ENCODE data around the gene NPR2.
A peak's percentile ranks its signal among the peaks of the same experiment; 100 is the strongest.

NPR2 gene

DNA sequence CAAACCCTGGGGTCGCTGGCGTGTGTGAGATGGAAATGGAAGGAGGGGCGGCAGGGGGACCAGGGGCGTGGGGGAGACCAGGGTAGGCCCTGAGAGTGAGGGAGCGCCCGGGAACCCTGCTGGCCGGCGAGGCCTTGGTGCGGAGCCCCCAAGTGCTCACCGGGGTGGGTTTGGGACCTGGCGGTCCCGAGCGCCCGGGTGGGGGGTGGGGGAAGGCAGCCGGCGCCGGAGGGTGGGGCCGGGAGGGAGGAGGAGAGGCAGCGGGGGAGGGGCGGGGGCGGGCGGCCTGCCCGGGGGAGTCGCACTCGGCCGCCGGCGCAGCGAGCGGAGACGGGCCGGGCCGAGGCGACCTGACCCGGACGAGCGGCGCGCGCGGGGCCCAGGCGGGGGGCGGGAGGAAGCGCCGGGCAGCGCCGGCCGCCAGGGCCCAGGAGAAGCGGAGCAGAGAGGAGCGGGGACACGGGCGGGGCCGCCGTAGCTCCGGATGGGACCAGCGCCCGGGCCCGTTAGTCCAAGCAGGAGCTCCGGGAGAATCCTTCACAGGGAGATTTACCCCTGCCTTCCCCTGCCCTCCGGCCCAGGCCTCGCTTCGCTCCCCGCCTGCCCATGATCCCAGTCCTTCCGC is at the start of gene NPR2:
Gene NPR2, plus strand, starts transcription at position 295 of the 625 bp plus-strand sequence. CDS start 818 bp downstream, outside the sequence.
- Mint-ChIP-seq H3K27me3 (ENCODE audit: low read depth) (no peaks in the 10 kb centered on the region), H3K27ac (no peak within 1 kb of the TSS), H3K4me3 (no peak within 1 kb of the TSS), H3K9me3 (no peaks in the 10 kb centered on the region), H3K4me1 (ENCODE audit: low read depth) (peaks cover 19% of the 10 kb centered on the region), H3K36me3 (ENCODE audit: low read depth) (peaks cover 8% of the 10 kb centered on the region)
- no peak for DNase-seq (ENCODE audit: low spot score)

DNA sequence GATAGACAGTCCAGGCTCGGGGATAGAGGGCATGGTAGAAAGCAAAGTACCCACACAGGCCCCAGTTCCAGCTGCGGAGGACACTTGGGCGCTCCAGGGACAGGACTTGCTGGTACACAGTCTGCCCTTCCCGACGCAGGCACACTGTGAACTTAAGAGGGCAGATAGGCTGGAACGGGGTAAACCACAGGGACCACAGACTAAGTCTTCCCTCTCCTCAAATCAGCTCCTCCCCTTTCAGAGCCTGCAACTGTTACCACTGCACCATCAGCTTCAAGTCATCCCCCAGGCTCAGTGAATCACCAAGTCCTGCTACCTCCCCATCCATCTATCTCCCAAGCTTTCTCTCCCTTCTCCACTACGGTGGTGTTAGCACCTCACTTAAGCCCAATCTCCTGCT is 49.7 kb upstream of the NPR2 start:
- H3K27ac Mint-ChIP-seq: peak overlapping the region; percentile 37

DNA sequence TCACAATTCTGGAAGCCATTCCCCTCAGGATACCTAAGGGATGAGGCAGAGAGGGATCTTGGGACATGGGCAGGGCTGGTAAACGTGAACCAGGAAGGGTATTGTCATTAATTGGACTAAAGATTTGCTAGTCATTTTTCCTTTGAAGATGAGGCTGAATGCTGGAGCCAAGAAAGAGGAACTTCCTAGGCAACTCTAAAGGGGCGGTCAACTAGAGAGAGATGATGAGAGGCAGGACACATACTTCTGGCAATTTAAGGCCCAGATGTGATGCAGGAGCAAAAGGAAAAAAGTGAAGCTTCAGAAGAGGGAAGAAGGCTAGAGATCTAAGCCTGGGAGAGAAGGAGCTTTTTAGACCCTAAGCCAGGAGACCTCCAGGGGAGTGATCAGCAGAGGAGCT is 47.9 kb upstream of the NPR2 start:
- no peaks in the 10 kb centered on the region for H3K27me3 Mint-ChIP-seq (ENCODE audit: low read depth)
- no peak for DNase-seq (ENCODE audit: low spot score)
- H3K9me3 Mint-ChIP-seq: no peaks in the 10 kb centered on the region
- no peak overlapping the region for H3K4me3 Mint-ChIP-seq
- H3K36me3 Mint-ChIP-seq (ENCODE audit: low read depth): peaks cover 51% of the 10 kb centered on the region
- H3K4me1 Mint-ChIP-seq (ENCODE audit: low read depth): peaks cover 39% of the 10 kb centered on the region
- H3K27ac Mint-ChIP-seq: no peak overlapping the region

More for the DNA sequence above, 49.7 kb upstream of the NPR2 start:
- Mint-ChIP-seq H3K27me3 (ENCODE audit: low read depth) (no peaks in the 10 kb centered on the region), H3K4me3 (peak overlapping the region; percentile 16), H3K9me3 (no peaks in the 10 kb centered on the region), H3K36me3 (ENCODE audit: low read depth) (peaks cover 52% of the 10 kb centered on the region), H3K4me1 (ENCODE audit: low read depth) (peaks cover 24% of the 10 kb centered on the region)
- DNase-seq (ENCODE audit: low spot score): no peak

DNA sequence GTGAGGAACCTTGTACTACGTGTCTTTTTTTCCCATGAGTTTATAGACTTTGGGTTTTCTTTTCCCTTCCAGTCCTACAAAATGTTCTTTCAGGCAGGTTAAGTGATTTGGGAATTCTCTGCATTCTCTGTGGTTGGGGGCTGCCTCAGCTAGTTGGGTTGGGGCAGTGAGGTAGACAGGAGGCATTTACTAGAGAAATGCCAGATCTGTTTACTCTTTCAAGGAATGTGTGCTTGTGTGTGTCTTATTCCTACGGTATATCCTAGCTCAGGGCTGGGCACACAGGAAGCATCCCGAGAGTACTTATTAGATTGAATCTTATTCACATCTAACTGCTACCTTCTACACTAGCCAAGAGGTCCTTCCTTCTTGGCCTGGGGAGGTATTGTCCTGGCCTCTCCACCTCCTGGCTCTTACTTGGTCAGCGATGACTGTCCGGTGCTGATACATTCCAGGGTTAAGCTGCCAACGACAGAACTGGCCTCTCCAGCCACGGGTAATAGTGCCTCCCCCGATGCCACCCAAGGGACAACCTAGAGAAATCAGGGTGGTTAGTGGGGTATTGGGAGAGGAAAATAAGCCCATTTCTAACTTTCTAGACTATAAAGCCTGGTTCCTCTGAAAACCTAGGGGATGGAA is 47.4 kb upstream of the NPR2 start:
- H3K4me3 Mint-ChIP-seq: no peak overlapping the region
- H3K36me3 Mint-ChIP-seq (ENCODE audit: low read depth): peaks cover 46% of the 10 kb centered on the region
- DNase-seq (ENCODE audit: low spot score): no peak
- H3K4me1 Mint-ChIP-seq (ENCODE audit: low read depth): peaks cover 39% of the 10 kb centered on the region
- H3K27me3 Mint-ChIP-seq (ENCODE audit: low read depth): no peaks in the 10 kb centered on the region
- H3K9me3 Mint-ChIP-seq: no peaks in the 10 kb centered on the region
- H3K27ac Mint-ChIP-seq: no peak overlapping the region

DNA sequence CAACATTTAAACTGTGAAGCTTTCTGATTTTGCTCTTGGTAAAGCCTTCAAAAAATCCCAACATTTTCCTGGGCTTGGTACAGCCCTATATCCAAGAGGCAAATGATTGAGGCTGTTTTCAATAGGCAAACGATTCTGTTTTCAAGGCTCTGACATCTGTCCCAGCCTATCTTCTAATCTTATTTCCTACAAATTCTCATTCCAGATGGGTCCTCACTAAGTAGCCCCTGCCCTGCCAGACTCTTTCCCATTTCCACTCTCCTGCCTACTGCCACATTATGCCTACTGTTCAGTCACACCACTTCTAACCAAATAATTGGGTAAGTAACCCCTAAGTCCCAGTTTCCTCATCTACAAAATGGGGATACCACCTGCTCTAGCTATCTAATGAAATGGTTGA is 45.8 kb upstream of the NPR2 start:
- Mint-ChIP-seq H3K36me3 (ENCODE audit: low read depth) (peaks cover 38% of the 10 kb centered on the region), H3K27me3 (ENCODE audit: low read depth) (no peaks in the 10 kb centered on the region), H3K27ac (no peak overlapping the region), H3K9me3 (no peaks in the 10 kb centered on the region), H3K4me3 (peak overlapping the region; percentile 74), H3K4me1 (ENCODE audit: low read depth) (peaks cover 45% of the 10 kb centered on the region)
- DNase-seq (ENCODE audit: low spot score): no peak

DNA sequence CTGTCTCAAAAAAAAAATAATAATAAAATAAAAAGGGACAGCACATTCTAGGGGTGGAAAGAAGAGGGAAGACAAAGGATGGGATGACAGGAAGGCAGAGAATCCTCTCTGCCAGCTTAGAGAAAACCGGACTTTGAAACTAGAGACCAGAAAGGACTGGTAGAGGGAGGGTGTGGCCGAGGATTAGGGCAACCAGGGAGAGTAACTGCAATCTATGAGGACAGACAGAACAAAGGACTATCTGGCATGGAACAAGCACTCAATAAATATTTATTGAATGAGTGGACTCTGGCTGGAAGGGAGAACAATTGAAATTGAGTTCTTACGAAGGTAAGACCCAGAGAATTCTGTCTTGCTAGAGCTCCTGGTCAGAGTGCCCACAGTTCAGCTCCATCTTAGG is 44.8 kb upstream of the NPR2 start:
- Mint-ChIP-seq H3K9me3 (no peaks in the 10 kb centered on the region), H3K36me3 (ENCODE audit: low read depth) (peaks cover 40% of the 10 kb centered on the region), H3K27ac (no peak overlapping the region), H3K4me3 (peak overlapping the region; percentile 91), H3K4me1 (ENCODE audit: low read depth) (peaks cover 42% of the 10 kb centered on the region), H3K27me3 (ENCODE audit: low read depth) (no peaks in the 10 kb centered on the region)
- no peak for DNase-seq (ENCODE audit: low spot score)

DNA sequence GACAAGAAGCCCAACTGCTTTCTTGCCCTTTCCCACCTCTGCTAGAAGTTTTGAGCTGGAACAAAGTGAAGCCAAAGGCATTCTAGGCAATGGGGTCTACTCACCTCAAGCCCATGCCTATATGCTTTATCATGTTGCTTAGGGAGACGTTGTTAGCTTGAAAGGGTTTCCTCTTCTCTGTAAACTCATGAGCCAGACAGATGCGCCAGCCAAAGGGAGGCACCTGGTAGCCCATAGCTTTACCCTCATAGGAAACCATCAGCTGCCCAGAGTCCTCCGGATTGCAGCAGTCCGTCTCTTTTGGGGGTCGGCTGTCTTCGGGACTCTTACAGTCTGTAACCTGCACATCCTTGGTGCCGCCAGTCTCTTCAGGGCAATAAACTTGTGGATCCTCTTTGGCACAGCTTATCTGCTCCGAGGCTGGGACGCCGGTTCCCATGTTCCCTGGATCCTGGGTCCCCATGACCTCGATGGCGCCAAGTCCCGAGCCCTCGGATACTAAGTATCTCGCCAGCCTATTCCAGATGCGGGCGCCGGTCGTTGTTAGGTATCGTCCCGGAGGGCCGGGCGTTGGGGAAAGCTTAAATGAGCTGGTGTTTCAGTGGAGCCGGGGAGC is 43.0 kb upstream of the NPR2 start:
- Mint-ChIP-seq H3K4me3 (peak overlapping the region; percentile 91), H3K4me1 (ENCODE audit: low read depth) (peaks cover 38% of the 10 kb centered on the region), H3K9me3 (no peaks in the 10 kb centered on the region), H3K27ac (peak overlapping the region; percentile 68), H3K36me3 (ENCODE audit: low read depth) (peaks cover 40% of the 10 kb centered on the region), H3K27me3 (ENCODE audit: low read depth) (no peaks in the 10 kb centered on the region)
- no peak for DNase-seq (ENCODE audit: low spot score)

DNA sequence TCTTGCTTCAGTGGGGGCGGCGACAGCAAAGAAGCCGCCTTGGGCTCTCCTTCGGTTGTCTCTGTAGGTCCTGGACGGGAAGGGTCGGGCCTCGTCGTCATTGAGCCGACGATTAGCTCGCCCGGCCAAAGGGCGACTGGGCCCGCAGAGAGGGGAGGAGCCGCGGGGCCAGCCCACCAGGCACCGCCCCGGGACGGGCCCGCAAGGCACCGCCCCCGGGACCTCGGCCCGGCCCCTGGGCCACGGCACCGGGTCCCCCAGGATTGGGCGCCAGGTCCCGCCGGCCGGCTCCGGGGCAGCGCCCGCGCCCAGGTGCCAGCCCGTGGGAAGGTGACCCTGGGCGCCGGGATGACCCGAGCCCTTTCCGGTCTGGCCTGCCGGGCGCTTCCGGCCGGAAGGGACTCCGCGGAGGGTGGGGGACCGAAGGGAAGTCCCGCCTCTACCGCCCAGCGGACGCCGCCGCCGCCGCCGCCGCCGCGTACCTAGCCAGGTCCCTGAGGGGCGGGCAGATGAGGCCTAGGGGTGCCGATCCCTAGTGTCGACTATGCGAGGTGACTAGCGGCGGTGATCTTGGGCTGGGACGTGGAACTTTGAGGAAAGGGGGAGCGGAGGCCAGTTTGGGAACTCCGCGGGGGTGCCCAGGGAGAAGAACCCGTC is 42.4 kb upstream of the NPR2 start, which contains the start of the genes GBA2 and RGP1:
Gene GBA2, minus strand, starts transcription at position 371 of the 657 bp plus-strand sequence. CDS start 524 bp downstream, outside the sequence.
Gene RGP1, plus strand, starts transcription at position 430 of the 657 bp plus-strand sequence. CDS start 469 bp downstream, outside the sequence.
- Mint-ChIP-seq H3K36me3 (ENCODE audit: low read depth) (peaks cover 37% of the 10 kb centered on the region), H3K27ac (peak within 1 kb of the TSS; percentile 88), H3K9me3 (no peaks in the 10 kb centered on the region), H3K4me1 (ENCODE audit: low read depth) (peaks cover 36% of the 10 kb centered on the region), H3K4me3 (peak within 1 kb of the TSS; percentile 95), H3K27me3 (ENCODE audit: low read depth) (no peaks in the 10 kb centered on the region)
- DNase-seq (ENCODE audit: low spot score): peak; percentile 76

DNA sequence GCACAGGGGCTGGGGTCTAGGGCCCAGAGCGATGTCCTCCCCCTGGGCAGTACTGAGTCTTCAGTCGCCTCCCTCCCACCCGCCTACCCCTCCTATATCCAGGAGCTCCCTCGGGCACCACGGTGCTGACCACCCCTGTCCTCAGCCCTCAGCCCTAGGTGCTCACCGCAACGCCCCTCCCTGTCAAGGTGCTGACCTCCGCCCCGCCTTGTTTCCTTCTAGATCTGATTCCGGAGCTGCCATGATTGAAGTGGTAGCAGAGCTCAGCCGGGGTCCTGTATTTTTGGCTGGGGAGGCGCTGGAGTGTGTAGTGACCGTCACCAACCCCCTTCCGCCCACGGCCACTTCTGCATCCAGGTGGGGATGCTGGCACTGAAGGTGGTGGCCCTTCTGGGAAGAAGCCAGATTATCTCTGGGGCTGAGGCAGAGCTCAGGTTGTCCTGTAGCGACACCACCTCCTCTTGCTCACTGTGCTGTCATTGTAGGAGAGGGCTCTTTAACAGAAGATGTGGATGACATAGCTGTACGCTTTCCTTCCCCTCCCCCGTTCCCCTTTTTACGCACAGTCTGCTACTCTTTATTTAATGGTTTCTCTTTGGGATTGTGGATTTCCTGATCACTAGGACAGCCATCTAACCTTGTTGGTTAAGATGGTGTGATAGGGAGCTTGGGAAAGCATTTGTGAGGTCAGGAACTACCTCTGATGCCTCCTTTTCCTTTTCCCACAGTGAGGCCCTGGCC is 41.7 kb upstream of the NPR2 start:
- Mint-ChIP-seq H3K27ac (peak overlapping the region; percentile 88), H3K4me1 (ENCODE audit: low read depth) (peaks cover 36% of the 10 kb centered on the region), H3K9me3 (no peaks in the 10 kb centered on the region), H3K36me3 (ENCODE audit: low read depth) (peaks cover 31% of the 10 kb centered on the region), H3K4me3 (peak overlapping the region; percentile 95), H3K27me3 (ENCODE audit: low read depth) (no peaks in the 10 kb centered on the region)
- DNase-seq (ENCODE audit: low spot score): peak; percentile 30

DNA sequence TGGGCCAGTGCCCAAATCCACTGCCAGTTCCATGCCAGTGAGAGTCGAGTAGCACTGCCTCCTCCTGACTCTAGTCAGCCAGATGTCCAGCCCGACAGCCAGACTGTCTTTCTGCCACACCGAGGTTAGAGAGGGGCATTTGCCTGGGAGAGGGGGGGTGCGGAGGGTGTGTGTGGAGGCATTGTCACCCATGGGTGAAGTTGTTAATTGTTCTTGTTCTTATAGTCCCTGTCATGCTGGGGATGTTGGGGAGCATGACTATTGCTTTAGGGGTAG is 41.2 kb upstream of the NPR2 start:
- peak overlapping the region; percentile 88 for H3K27ac Mint-ChIP-seq
- H3K4me1 Mint-ChIP-seq (ENCODE audit: low read depth): peaks cover 36% of the 10 kb centered on the region
- peaks cover 29% of the 10 kb centered on the region for H3K36me3 Mint-ChIP-seq (ENCODE audit: low read depth)
- DNase-seq (ENCODE audit: low spot score): no peak
- peak overlapping the region; percentile 95 for H3K4me3 Mint-ChIP-seq
- no peaks in the 10 kb centered on the region for H3K27me3 Mint-ChIP-seq (ENCODE audit: low read depth)
- no peaks in the 10 kb centered on the region for H3K9me3 Mint-ChIP-seq

DNA sequence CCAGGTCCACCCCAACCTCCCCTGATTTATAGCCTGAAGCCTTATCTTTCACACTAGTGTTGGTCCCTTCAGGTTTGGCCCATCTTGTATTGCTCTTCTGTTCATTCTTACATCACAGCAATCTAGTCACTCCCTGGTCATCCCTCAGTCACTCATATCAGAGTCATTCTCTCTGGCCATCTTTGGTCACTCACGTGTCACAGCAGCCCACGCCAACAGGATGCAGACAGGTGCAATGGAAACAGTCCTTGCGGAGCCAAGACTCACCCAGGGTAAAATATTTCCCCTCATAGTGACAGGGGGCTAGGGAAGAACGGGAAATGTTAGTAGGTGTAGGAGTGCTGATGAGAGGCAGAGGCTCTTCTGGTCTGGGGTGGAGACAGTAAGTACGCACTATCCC is 37.9 kb upstream of the NPR2 start:
- peaks cover 22% of the 10 kb centered on the region for H3K36me3 Mint-ChIP-seq (ENCODE audit: low read depth)
- no peaks in the 10 kb centered on the region for H3K9me3 Mint-ChIP-seq
- no peak overlapping the region for H3K27ac Mint-ChIP-seq
- no peak overlapping the region for H3K4me3 Mint-ChIP-seq
- DNase-seq (ENCODE audit: low spot score): no peak
- peaks cover 28% of the 10 kb centered on the region for H3K4me1 Mint-ChIP-seq (ENCODE audit: low read depth)
- no peaks in the 10 kb centered on the region for H3K27me3 Mint-ChIP-seq (ENCODE audit: low read depth)

DNA sequence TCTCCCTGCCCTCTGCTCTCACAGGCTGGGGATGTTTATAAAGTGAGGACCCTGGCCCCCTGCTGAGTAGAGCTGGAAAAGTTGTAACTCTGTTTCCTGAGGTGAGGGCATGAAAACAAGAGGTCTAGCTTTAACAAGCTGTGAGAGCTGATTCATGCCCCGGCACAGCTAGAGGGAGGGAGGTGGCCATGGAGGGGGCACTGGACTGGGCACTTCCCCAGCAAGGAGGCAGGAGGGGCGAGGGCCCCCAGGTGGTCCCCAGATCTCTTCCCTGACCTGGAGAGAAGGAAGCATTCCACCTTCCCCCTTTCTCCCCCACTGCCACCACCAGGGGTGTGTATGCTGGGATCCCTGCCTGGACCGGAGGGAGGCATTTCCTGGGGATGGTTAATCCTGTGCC is 37.1 kb upstream of the NPR2 start, which contains the start of gene MSMP:
Gene MSMP, minus strand, starts transcription at position 13 of the 400 bp plus-strand sequence. CDS start 147 bp downstream, outside the sequence.
- DNase-seq (ENCODE audit: low spot score): no peak

DNA sequence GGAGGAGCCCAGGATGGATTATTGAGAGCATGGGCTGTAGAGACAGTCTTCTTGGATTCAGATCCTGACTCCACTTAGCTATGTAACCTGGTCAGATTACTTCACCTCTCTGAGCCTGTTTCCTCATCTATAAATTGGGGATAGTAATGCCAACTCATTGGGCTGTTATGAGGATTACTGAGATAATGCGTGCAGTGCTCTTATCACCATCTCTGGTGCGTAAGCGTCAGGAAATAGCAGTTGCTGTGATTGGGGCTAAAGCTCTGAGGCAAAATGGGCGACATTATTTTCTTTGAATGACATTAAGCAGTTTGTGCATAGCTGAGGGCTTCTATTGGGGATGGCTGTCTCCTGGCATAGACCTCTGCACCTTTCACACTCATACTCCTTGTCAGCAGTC is 36.3 kb upstream of the NPR2 start:
- DNase-seq (ENCODE audit: low spot score): no peak
- H3K36me3 Mint-ChIP-seq (ENCODE audit: low read depth): peaks cover 22% of the 10 kb centered on the region
- H3K27me3 Mint-ChIP-seq (ENCODE audit: low read depth): no peaks in the 10 kb centered on the region
- no peak overlapping the region for H3K4me3 Mint-ChIP-seq
- peaks cover 34% of the 10 kb centered on the region for H3K4me1 Mint-ChIP-seq (ENCODE audit: low read depth)
- no peak overlapping the region for H3K27ac Mint-ChIP-seq
- no peaks in the 10 kb centered on the region for H3K9me3 Mint-ChIP-seq

More for the DNA sequence above, 37.1 kb upstream of the NPR2 start, which contains the start of gene MSMP:
- Mint-ChIP-seq H3K4me3 (no peak within 1 kb of the TSS), H3K27ac (no peak within 1 kb of the TSS), H3K4me1 (ENCODE audit: low read depth) (peaks cover 34% of the 10 kb centered on the region), H3K36me3 (ENCODE audit: low read depth) (peaks cover 22% of the 10 kb centered on the region), H3K27me3 (ENCODE audit: low read depth) (no peaks in the 10 kb centered on the region), H3K9me3 (no peaks in the 10 kb centered on the region)
